ENCODE data around the gene GRIN2A. TPM values are rescaled to one million over a fixed set of nuclear protein-coding genes. Genes with fewer than 3 reads are reported as not detected.

GRIN2A gene
- total and polyA plus RNA-seq, 3 donors from 2014 or later, result 7.0 to 20.3 (median 10.4) TPM

- no peak for TF ChIP-seq CTCF (IDR thresholded peaks at IDR 0.05)
- TF ChIP-seq POLR2A (IDR thresholded peaks at IDR 0.05), result no peak
- no peaks in the 10 kb centered on the region for H3K36me3 ChIP-seq (ENCODE audit: low read depth, missing control alignments)
- H3K9me3 ChIP-seq, result no peaks in the 10 kb centered on the region
- peaks cover 9% of the 10 kb centered on the region for H3K4me1 ChIP-seq
- intact Hi-C loops (cut with DNase I; ENCODE audit: low total_unique reads), result no loop called here
- H3K27ac ChIP-seq, result no peak overlapping the region
- WGBS, 2 donors, result 91 to 93% methylated on average over 2 of the region's 2 CpGs
- no peak for DNase-seq
- no peak overlapping the region for H3K4me3 ChIP-seq
- no peaks in the 10 kb centered on the region for H3K27me3 ChIP-seq
Measured at GRCh38 chr16:9904526-9904925, 277.7 kb downstream of the GRIN2A start.

GRCh38 chr16:9900576-9900975, 281.7 kb downstream of the GRIN2A start:
- intact Hi-C loops (cut with DNase I; ENCODE audit: low total_unique reads), result no loop called here
- H3K36me3 ChIP-seq (ENCODE audit: low read depth, missing control alignments), result no peaks in the 10 kb centered on the region
- TF ChIP-seq POLR2A (IDR thresholded peaks at IDR 0.05) (no peak), CTCF (IDR thresholded peaks at IDR 0.05) (no peak)
- DNase-seq, result no peak
- H3K27me3 ChIP-seq, result no peaks in the 10 kb centered on the region
- H3K4me3 ChIP-seq, result no peak overlapping the region
- H3K27ac ChIP-seq, result no peak overlapping the region
- H3K4me1 ChIP-seq, result no peaks in the 10 kb centered on the region
- H3K9me3 ChIP-seq, result no peaks in the 10 kb centered on the region
- 76 to 83% methylated on average over 4 of the region's 4 CpGs for WGBS, 2 donors

GRCh38 chr16:9898555-9898954, 283.7 kb downstream of the GRIN2A start:
- no peak for DNase-seq
- no peak overlapping the region for H3K27ac ChIP-seq
- WGBS, 2 donors, result 64 to 81% methylated on average over 4 of the region's 4 CpGs
- H3K27me3 ChIP-seq, result no peaks in the 10 kb centered on the region
- TF ChIP-seq POLR2A (IDR thresholded peaks at IDR 0.05) (no peak), CTCF (IDR thresholded peaks at IDR 0.05) (no peak)
- H3K9me3 ChIP-seq, result no peaks in the 10 kb centered on the region
- no peak overlapping the region for H3K4me3 ChIP-seq
- intact Hi-C loops (cut with DNase I; ENCODE audit: low total_unique reads), result no loop called here
- H3K36me3 ChIP-seq (ENCODE audit: low read depth, missing control alignments), result no peaks in the 10 kb centered on the region
- no peaks in the 10 kb centered on the region for H3K4me1 ChIP-seq

- Histone ChIP-seq H3K36me3 (ENCODE audit: low read depth, missing control alignments) (no peaks in the 10 kb centered on the region), H3K9me3 (no peaks in the 10 kb centered on the region), H3K27me3 (no peaks in the 10 kb centered on the region), H3K27ac (no peak overlapping the region), H3K4me3 (no peak overlapping the region), H3K4me1 (no peaks in the 10 kb centered on the region)
- intact Hi-C loops (cut with DNase I; ENCODE audit: low total_unique reads), result no loop called here
- 85 to 89% methylated on average over 2 of the region's 2 CpGs for WGBS, 2 donors
- no peak for DNase-seq
- no peak for TF ChIP-seq CTCF (IDR thresholded peaks at IDR 0.05)
- no peak for TF ChIP-seq POLR2A (IDR thresholded peaks at IDR 0.05)
Measured at GRCh38 chr16:9898124-9898523, 284.1 kb downstream of the GRIN2A start.

GRCh38 chr16:9895817-9896216, 286.4 kb downstream of the GRIN2A start:
- no peak for DNase-seq
- Histone ChIP-seq H3K4me1 (no peaks in the 10 kb centered on the region), H3K4me3 (no peak overlapping the region), H3K27ac (no peak overlapping the region), H3K27me3 (no peaks in the 10 kb centered on the region), H3K36me3 (ENCODE audit: low read depth, missing control alignments) (no peaks in the 10 kb centered on the region), H3K9me3 (no peaks in the 10 kb centered on the region)
- intact Hi-C loops (cut with DNase I; ENCODE audit: low total_unique reads), result no loop called here
- WGBS, 2 donors, result 76 to 91% methylated on average over 4 of the region's 4 CpGs
- TF ChIP-seq POLR2A (IDR thresholded peaks at IDR 0.05) (no peak), CTCF (IDR thresholded peaks at IDR 0.05) (no peak)
